Type B pancreatic cell (in vitro differentiated cells): ENCODE data around the gene FOXO1. TPM values are rescaled to one million over a fixed set of nuclear protein-coding genes. Genes with fewer than 3 reads are reported as not detected.

Source experiments
- DNase-seq: peaks from one replicate; pipeline ENCODE4 v3.0.0; 2021; ENCODE audit warnings: mixed read lengths; ENCODE audit not compliant: unreplicated experiment; ENCODE audit errors: extremely low spot score
- H3K27ac Mint-ChIP-seq: 2 replicates; pipeline ENCODE4 v1.8.0; 2021; ENCODE audit warnings: mild to moderate bottlenecking, mixed read lengths
- H3K27me3 Mint-ChIP-seq: 2 replicates; pipeline ENCODE4 v1.8.0; 2021; ENCODE audit warnings: mixed read lengths
- H3K36me3 Mint-ChIP-seq: 2 replicates; pipeline ENCODE4 v1.8.0; 2021; ENCODE audit warnings: mixed read lengths
- H3K4me1 Mint-ChIP-seq: one replicate; pipeline ENCODE4 v1.8.0; 2021; ENCODE audit warnings: mixed read lengths; ENCODE audit not compliant: unreplicated experiment
- H3K4me3 Mint-ChIP-seq: 2 replicates; pipeline ENCODE4 v1.8.0; 2021; ENCODE audit warnings: mild to moderate bottlenecking, mixed read lengths
- H3K9me3 Mint-ChIP-seq: 2 replicates; pipeline ENCODE4 v1.8.0; 2021; ENCODE audit warnings: mixed read lengths
- total RNA-seq: library from RNA; stranded (reverse); gene quantifications from 2 replicates; pipeline ENCODE4 v1.2.1, GENCODE V29; 2021; ENCODE audit warnings: low replicate concordance
- TF ChIP-seq, protein P1 (sequence below): fragments of 200-600 bp; sonication (generic); conservative IDR thresholded peaks from 2 replicates; pipeline ENCODE4 v1.5.0; 2021; ENCODE audit warnings: antibody characterized with exemption, mild to moderate bottlenecking

Gene FOXO1
- total RNA-seq, 1 donor from 2014 or later = 21.5 TPM

DNA sequence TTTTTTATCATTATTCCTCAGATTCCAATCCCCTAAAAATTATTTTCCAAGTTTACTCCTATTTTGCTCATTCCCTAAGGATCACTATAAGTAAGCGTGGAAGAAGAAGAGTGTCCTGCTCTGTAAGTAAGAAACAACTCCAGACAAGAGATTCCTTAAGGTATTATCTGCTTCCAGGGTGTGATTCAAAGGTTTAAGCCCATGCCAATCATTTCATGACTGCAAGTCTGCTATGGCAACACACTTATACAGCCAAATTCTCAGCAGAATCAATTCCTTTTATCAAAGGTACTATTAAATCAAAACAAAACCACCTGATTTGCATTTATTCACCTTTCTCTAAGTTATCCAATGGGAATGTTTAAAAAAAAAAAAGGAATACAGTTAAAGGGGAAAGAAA, 43.7 kb downstream of the FOXO1 start:
- TF ChIP-seq, protein P1, sequence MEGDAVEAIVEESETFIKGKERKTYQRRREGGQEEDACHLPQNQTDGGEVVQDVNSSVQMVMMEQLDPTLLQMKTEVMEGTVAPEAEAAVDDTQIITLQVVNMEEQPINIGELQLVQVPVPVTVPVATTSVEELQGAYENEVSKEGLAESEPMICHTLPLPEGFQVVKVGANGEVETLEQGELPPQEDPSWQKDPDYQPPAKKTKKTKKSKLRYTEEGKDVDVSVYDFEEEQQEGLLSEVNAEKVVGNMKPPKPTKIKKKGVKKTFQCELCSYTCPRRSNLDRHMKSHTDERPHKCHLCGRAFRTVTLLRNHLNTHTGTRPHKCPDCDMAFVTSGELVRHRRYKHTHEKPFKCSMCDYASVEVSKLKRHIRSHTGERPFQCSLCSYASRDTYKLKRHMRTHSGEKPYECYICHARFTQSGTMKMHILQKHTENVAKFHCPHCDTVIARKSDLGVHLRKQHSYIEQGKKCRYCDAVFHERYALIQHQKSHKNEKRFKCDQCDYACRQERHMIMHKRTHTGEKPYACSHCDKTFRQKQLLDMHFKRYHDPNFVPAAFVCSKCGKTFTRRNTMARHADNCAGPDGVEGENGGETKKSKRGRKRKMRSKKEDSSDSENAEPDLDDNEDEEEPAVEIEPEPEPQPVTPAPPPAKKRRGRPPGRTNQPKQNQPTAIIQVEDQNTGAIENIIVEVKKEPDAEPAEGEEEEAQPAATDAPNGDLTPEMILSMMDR = no peak
- Mint-ChIP-seq H3K9me3 (no peaks in the 10 kb centered on the region), H3K27me3 (no peaks in the 10 kb centered on the region), H3K27ac (no peak overlapping the region), H3K4me1 (peaks cover 29% of the 10 kb centered on the region), H3K36me3 (peaks cover 13% of the 10 kb centered on the region), H3K4me3 (no peak overlapping the region)
- DNase-seq = no peak

- no peaks in the 10 kb centered on the region for H3K9me3 Mint-ChIP-seq
- peaks cover 13% of the 10 kb centered on the region for H3K36me3 Mint-ChIP-seq
- no peak overlapping the region for H3K4me3 Mint-ChIP-seq
- no peak for DNase-seq
- H3K4me1 Mint-ChIP-seq = peaks cover 29% of the 10 kb centered on the region
- no peak overlapping the region for H3K27ac Mint-ChIP-seq
- TF ChIP-seq, protein P1 = no peak
- H3K27me3 Mint-ChIP-seq = no peaks in the 10 kb centered on the region
Observed at GRCh38 chr13:40622246-40622645, 44.2 kb downstream of the FOXO1 start.

GRCh38 chr13:40619479-40619814, 47.0 kb downstream of the FOXO1 start:
- peaks cover 13% of the 10 kb centered on the region for H3K36me3 Mint-ChIP-seq
- TF ChIP-seq, protein P1 = no peak
- peaks cover 40% of the 10 kb centered on the region for H3K4me1 Mint-ChIP-seq
- no peak for DNase-seq
- no peak overlapping the region for H3K27ac Mint-ChIP-seq
- H3K27me3 Mint-ChIP-seq = no peaks in the 10 kb centered on the region
- no peak overlapping the region for H3K4me3 Mint-ChIP-seq
- no peaks in the 10 kb centered on the region for H3K9me3 Mint-ChIP-seq

DNA sequence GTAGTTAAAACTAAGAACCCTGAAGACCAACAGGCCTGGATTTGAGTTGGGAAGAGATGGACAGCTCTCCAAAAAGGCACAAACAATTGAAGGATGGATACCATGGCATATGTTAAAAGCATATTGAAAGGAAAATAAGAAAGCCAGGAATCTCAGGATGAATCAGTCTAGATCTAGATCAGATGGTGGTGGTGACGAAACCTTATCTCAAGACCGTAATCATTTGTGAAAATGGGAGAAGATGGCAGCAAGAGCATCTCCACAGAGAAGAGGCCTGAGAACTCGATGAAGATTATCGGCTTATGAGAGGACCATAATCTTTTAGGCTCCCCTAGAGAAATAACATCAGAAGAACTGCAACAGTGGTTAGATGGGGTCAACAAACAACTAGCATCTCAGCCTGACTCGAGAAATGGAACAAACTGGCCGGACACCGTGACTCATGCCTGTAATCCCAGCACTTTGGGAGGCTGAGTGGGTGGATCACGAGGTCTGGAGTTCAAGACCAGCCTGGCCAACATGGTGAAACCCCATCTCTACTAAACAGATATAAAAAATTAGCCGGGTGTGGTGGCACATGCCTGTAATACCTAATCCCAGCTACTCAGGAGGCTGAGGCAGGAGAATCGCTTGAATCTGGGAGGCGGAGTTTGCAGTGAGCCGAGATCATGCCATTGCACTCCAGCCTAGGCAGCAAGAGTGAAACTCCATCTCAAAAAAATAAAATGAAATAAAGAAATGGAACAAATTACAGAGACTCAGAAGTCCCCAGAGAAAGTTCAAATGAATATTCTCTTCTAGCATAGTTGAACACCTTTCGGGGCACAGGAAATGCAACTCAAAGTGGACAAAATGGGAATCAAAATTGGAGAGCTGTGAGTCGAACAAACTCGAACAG, 47.6 kb downstream of the FOXO1 start:
- no peaks in the 10 kb centered on the region for H3K27me3 Mint-ChIP-seq
- TF ChIP-seq, protein P1 = no peak
- H3K27ac Mint-ChIP-seq = no peak overlapping the region
- no peak for DNase-seq
- peaks cover 13% of the 10 kb centered on the region for H3K36me3 Mint-ChIP-seq
- H3K4me3 Mint-ChIP-seq = no peak overlapping the region
- no peaks in the 10 kb centered on the region for H3K9me3 Mint-ChIP-seq
- H3K4me1 Mint-ChIP-seq = peaks cover 38% of the 10 kb centered on the region

DNA sequence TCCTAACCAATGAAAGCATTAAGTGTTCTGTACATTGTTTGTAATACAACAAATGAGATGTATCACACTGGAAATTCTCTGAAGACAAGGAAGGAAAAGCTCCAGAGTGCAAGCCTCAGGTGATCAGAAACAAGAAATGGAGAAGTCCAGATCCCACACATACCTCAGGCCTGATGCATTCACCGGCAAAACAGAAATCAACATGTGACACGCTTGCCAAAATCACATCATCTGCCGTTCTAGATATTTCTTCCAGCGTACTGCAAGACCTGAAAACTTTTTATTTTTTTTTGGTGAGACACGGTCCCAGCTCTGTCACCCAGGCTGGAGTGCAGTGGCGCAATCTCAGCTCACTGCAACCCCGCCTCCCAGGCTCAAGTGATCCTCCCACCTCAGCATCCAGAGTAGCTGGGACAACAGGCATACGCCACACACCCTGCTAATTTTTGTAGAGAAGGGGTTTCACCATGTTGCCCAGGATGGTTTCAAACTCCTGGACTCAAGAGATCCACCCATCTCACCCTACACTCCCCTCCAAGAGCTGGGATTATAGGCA, 48.6 kb downstream of the FOXO1 start:
- TF ChIP-seq, protein P1 = no peak
- no peak overlapping the region for H3K27ac Mint-ChIP-seq
- peaks cover 39% of the 10 kb centered on the region for H3K4me1 Mint-ChIP-seq
- peaks cover 13% of the 10 kb centered on the region for H3K36me3 Mint-ChIP-seq
- no peaks in the 10 kb centered on the region for H3K9me3 Mint-ChIP-seq
- no peaks in the 10 kb centered on the region for H3K27me3 Mint-ChIP-seq
- no peak for DNase-seq
- H3K4me3 Mint-ChIP-seq = no peak overlapping the region
